K562 (cell line): Measurements from ENCODE around the gene HOOK1.

Source experiments
- BRF1 ChIP-seq: IDR thresholded peaks from 3 replicates; pipeline ENCODE4 v1.6.1; 2011; ENCODE audit warnings: borderline replicate concordance, mild to moderate bottlenecking; ENCODE audit not compliant: insufficient read length; ENCODE audit errors: extremely low read depth
- CHD4 ChIP-seq: fragments of 200-600 bp; sonication (generic); IDR thresholded peaks from 3 replicates; pipeline ENCODE4 v1.6.1; 2012; ENCODE audit warnings: low read depth, mild to moderate bottlenecking, mixed read lengths, low read length, inconsistent platforms; ENCODE audit not compliant: insufficient read depth, insufficient replicate concordance, poor library complexity, severe bottlenecking
- CREB1 ChIP-seq, 2 experiments: sonication (generic) in 1 of 2; formaldehyde crosslinking in 1 of 2; IDR thresholded peaks; 2 replicates each; pipeline versions ENCODE4 v1.6.1 to v1.8.0; 2012 to 2022; ENCODE audit warnings: inconsistent platforms in 1 of 2, mild to moderate bottlenecking in 1 of 2, missing genetic modification reagents in 1 of 2, moderate library complexity in 1 of 2
- ELF2 ChIP-seq: fragments of 250-450 bp; sonication (Bioruptor Pico); IDR thresholded peaks from 2 replicates; pipeline ENCODE4 v1.5.0; 2021; ENCODE audit warnings: mild to moderate bottlenecking
- EP400 ChIP-seq: fragments of 450-650 bp; IDR thresholded peaks from 2 replicates; pipeline ENCODE4 v1.6.1; 2017; ENCODE audit warnings: antibody characterized with exemption, mild to moderate bottlenecking, moderate library complexity
- FOS ChIP-seq: IDR thresholded peaks from 3 replicates; pipeline ENCODE4 v1.6.1; 2011; ENCODE audit not compliant: insufficient read length; ENCODE audit errors: extremely low read depth
- POLR2AphosphoS2 ChIP-seq: IDR thresholded peaks from 2 replicates; pipeline ENCODE4 v1.6.1; 2012; ENCODE audit warnings: low read length, improper control_type of control experiment
- POLR2AphosphoS5 ChIP-seq: IDR thresholded peaks from 2 replicates; pipeline ENCODE4 v1.6.1; 2011; ENCODE audit warnings: mild to moderate bottlenecking, low read depth, low read length, moderate library complexity; ENCODE audit not compliant: control insufficient read depth, insufficient read depth
- SP1 ChIP-seq: sonication (generic); formaldehyde crosslinking; IDR thresholded peaks from 2 replicates; pipeline ENCODE4 v1.8.1; 2022; ENCODE audit warnings: mild to moderate bottlenecking, missing genetic modification reagents
- ZNF121 ChIP-seq: sonication (generic); formaldehyde crosslinking; conservative IDR thresholded peaks from 2 replicates; pipeline ENCODE4 v1.8.0; 2022; ENCODE audit warnings: missing genetic modification reagents
- TF ChIP-seq, protein P1 (sequence below): sonication (generic); formaldehyde crosslinking; IDR thresholded peaks from 2 replicates; pipeline ENCODE4 v1.8.0; 2023; ENCODE audit warnings: mild to moderate bottlenecking, missing genetic modification reagents
- TF ChIP-seq, protein P2 (sequence below), 3 experiments: IDR thresholded peaks in 2 of 3; conservative IDR thresholded peaks in 1 of 3; 2 replicates each; pipeline ENCODE4 v1.5.1; 2011 to 2012; ENCODE audit warnings: low read length in 3 of 3, mild to moderate bottlenecking in 3 of 3, control low read depth in 2 of 3, improper control_type of control experiment in 1 of 3, inconsistent platforms in 1 of 3, low read depth in 1 of 3, mixed read lengths in 1 of 3, moderate library complexity in 1 of 3; ENCODE audit not compliant: insufficient read depth in 2 of 3
- TF ChIP-seq, protein P3 (sequence below), 2 experiments: fragments of 450-650 bp; formaldehyde crosslinking in 1 of 2; IDR thresholded peaks; 2 replicates each; pipeline versions ENCODE4 v1.4.0 to v1.6.1; 2014 to 2020; ENCODE audit warnings: mild to moderate bottlenecking in 2 of 2, borderline replicate concordance in 1 of 2, low read depth in 1 of 2
- TF ChIP-seq, protein P4 (sequence below): fragments of 450-650 bp; formaldehyde crosslinking; IDR thresholded peaks from 2 replicates; pipeline ENCODE4 v1.4.0; 2022; ENCODE audit warnings: mild to moderate bottlenecking, moderate library complexity

DNA sequence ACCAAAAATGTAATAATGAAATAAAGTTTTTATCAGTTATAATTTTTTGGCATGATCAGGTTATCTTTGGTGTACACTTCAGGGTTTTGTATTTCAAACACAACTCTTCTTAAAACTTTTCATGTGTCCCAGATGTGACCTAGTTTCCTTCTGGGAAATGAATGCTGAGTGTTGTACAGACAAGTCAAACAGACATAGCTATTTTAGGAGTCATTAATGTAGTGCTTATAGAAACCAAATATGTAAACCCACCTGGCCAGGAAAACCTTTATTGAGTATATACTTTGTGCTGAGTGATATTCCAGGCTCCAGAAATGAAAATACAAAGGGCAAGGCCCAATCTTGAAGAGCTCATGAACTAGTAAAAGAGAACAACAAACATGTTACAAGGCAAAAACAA lies 25.9 kb upstream of the HOOK1 start:
- TF ChIP-seq CREB1 (IDR thresholded peaks at IDR 0.05) = no peak
- no peak for TF ChIP-seq CREB1 (CRISPR knock-in tag; IDR thresholded peaks at IDR 0.05)
- TF ChIP-seq, protein P1, sequence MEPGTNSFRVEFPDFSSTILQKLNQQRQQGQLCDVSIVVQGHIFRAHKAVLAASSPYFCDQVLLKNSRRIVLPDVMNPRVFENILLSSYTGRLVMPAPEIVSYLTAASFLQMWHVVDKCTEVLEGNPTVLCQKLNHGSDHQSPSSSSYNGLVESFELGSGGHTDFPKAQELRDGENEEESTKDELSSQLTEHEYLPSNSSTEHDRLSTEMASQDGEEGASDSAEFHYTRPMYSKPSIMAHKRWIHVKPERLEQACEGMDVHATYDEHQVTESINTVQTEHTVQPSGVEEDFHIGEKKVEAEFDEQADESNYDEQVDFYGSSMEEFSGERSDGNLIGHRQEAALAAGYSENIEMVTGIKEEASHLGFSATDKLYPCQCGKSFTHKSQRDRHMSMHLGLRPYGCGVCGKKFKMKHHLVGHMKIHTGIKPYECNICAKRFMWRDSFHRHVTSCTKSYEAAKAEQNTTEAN (CRISPR knock-in tag) = no peak
- no peak for TF ChIP-seq SP1
- TF ChIP-seq, protein P2, sequence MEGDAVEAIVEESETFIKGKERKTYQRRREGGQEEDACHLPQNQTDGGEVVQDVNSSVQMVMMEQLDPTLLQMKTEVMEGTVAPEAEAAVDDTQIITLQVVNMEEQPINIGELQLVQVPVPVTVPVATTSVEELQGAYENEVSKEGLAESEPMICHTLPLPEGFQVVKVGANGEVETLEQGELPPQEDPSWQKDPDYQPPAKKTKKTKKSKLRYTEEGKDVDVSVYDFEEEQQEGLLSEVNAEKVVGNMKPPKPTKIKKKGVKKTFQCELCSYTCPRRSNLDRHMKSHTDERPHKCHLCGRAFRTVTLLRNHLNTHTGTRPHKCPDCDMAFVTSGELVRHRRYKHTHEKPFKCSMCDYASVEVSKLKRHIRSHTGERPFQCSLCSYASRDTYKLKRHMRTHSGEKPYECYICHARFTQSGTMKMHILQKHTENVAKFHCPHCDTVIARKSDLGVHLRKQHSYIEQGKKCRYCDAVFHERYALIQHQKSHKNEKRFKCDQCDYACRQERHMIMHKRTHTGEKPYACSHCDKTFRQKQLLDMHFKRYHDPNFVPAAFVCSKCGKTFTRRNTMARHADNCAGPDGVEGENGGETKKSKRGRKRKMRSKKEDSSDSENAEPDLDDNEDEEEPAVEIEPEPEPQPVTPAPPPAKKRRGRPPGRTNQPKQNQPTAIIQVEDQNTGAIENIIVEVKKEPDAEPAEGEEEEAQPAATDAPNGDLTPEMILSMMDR (IDR thresholded peaks at IDR 0.05 in 2 of 3, conservative IDR thresholded peaks at IDR 0.05 in 1 of 3; ENCODE audit: insufficient read depth in 2 of 3, low read depth in 1 of 3, low read length in 3 of 3) = no peak
- TF ChIP-seq BRF1 = no peak
- TF ChIP-seq, protein P3, sequence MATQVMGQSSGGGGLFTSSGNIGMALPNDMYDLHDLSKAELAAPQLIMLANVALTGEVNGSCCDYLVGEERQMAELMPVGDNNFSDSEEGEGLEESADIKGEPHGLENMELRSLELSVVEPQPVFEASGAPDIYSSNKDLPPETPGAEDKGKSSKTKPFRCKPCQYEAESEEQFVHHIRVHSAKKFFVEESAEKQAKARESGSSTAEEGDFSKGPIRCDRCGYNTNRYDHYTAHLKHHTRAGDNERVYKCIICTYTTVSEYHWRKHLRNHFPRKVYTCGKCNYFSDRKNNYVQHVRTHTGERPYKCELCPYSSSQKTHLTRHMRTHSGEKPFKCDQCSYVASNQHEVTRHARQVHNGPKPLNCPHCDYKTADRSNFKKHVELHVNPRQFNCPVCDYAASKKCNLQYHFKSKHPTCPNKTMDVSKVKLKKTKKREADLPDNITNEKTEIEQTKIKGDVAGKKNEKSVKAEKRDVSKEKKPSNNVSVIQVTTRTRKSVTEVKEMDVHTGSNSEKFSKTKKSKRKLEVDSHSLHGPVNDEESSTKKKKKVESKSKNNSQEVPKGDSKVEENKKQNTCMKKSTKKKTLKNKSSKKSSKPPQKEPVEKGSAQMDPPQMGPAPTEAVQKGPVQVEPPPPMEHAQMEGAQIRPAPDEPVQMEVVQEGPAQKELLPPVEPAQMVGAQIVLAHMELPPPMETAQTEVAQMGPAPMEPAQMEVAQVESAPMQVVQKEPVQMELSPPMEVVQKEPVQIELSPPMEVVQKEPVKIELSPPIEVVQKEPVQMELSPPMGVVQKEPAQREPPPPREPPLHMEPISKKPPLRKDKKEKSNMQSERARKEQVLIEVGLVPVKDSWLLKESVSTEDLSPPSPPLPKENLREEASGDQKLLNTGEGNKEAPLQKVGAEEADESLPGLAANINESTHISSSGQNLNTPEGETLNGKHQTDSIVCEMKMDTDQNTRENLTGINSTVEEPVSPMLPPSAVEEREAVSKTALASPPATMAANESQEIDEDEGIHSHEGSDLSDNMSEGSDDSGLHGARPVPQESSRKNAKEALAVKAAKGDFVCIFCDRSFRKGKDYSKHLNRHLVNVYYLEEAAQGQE (IDR thresholded peaks at IDR 0.05; ENCODE audit: borderline replicate concordance) = no peak
- TF ChIP-seq, protein P3 (CRISPR knock-in tag; IDR thresholded peaks at IDR 0.05; ENCODE audit: low read depth) = no peak
- no peak for TF ChIP-seq POLR2AphosphoS2
- TF ChIP-seq ELF2 (CRISPR knock-in tag) = no peak
- TF ChIP-seq, protein P4, sequence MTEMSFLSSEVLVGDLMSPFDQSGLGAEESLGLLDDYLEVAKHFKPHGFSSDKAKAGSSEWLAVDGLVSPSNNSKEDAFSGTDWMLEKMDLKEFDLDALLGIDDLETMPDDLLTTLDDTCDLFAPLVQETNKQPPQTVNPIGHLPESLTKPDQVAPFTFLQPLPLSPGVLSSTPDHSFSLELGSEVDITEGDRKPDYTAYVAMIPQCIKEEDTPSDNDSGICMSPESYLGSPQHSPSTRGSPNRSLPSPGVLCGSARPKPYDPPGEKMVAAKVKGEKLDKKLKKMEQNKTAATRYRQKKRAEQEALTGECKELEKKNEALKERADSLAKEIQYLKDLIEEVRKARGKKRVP (CRISPR knock-in tag) = no peak
- no peak for TF ChIP-seq FOS
- TF ChIP-seq POLR2AphosphoS5 = no peak
- TF ChIP-seq ZNF121 (CRISPR knock-in tag) = no peak
- TF ChIP-seq CHD4 = no peak
- no peak for TF ChIP-seq EP400
